HepG2 (cell line): Measurements from ENCODE around the gene C22orf39. TPM values are rescaled to one million over a fixed set of nuclear protein-coding genes. Genes with fewer than 3 reads are reported as not detected.

Experiments
- FOXP4 ChIP-seq: sonication (generic); formaldehyde crosslinking; IDR thresholded peaks from 2 replicates; pipeline ENCODE4 v1.4.0; 2020; ENCODE audit warnings: missing genetic modification reagents
- GMEB2 ChIP-seq: IDR thresholded peaks from 2 replicates; pipeline ENCODE4 v1.6.1; 2016; ENCODE audit warnings: missing biosample characterization, missing genetic modification reagents, low read depth
- MBNL3 ChIP-seq: fragments of 250-450 bp; sonication (Bioruptor Pico); conservative IDR thresholded peaks from 2 replicates; pipeline ENCODE4 v1.8.0; 2022; ENCODE audit warnings: mild to moderate bottlenecking, inconsistent platforms
- MZF1 ChIP-seq: sonication (generic); formaldehyde crosslinking; IDR thresholded peaks from 2 replicates; pipeline ENCODE4 v1.8.1; 2023; ENCODE audit warnings: mild to moderate bottlenecking, missing genetic modification reagents, borderline replicate concordance
- NFYC ChIP-seq: IDR thresholded peaks from 2 replicates; pipeline ENCODE4 v1.6.1; 2016; ENCODE audit warnings: missing genetic modification reagents, missing compliant biosample characterization
- PHF8 ChIP-seq: sonication (generic); formaldehyde crosslinking; IDR thresholded peaks from 2 replicates; pipeline ENCODE4 v1.5.0; 2020; ENCODE audit warnings: missing genetic modification reagents
- SMAD1 ChIP-seq: sonication (generic); formaldehyde crosslinking; IDR thresholded peaks from 2 replicates; pipeline ENCODE4 v1.4.0; 2020; ENCODE audit warnings: missing genetic modification reagents, low read depth, mild to moderate bottlenecking, borderline replicate concordance
- TERF1 ChIP-seq: sonication (generic); formaldehyde crosslinking; IDR thresholded peaks from 2 replicates; pipeline ENCODE4 v1.8.0; 2022; ENCODE audit warnings: mild to moderate bottlenecking, missing genetic modification reagents, moderate library complexity
- TSC22D2 ChIP-seq: sonication (generic); formaldehyde crosslinking; IDR thresholded peaks from 2 replicates; pipeline ENCODE4 v1.5.1; 2020; ENCODE audit warnings: missing genetic modification reagents, mild to moderate bottlenecking, borderline replicate concordance
- USF2 ChIP-seq, 2 experiments: sonication (generic) in 1 of 2; formaldehyde crosslinking in 1 of 2; IDR thresholded peaks; 2 replicates each; pipeline versions ENCODE4 v1.5.1 to v1.6.1; 2011 to 2020; ENCODE audit warnings: borderline replicate concordance in 1 of 2, low read depth in 1 of 2, low read length in 1 of 2, mild to moderate bottlenecking in 1 of 2, missing genetic modification reagents in 1 of 2, moderate library complexity in 1 of 2
- ZBTB14 ChIP-seq: sonication (generic); formaldehyde crosslinking; IDR thresholded peaks from 2 replicates; pipeline ENCODE4 v1.4.0; 2020; ENCODE audit warnings: missing genetic modification reagents
- ZBTB21 ChIP-seq: sonication (generic); formaldehyde crosslinking; IDR thresholded peaks from 2 replicates; pipeline ENCODE4 v1.4.0; 2020; ENCODE audit warnings: missing genetic modification reagents
- ZNF33A ChIP-seq: sonication (generic); formaldehyde crosslinking; IDR thresholded peaks from 2 replicates; pipeline ENCODE4 v1.5.1; 2020; ENCODE audit warnings: missing genetic modification reagents, mild to moderate bottlenecking, moderate library complexity, borderline replicate concordance
- ZNF556 ChIP-seq: sonication (generic); formaldehyde crosslinking; IDR thresholded peaks from 2 replicates; pipeline ENCODE4 v1.4.0; 2020; ENCODE audit warnings: mild to moderate bottlenecking, missing genetic modification reagents, borderline replicate concordance
- ZNF691 ChIP-seq: sonication (generic); formaldehyde crosslinking; IDR thresholded peaks from 2 replicates; pipeline ENCODE4 v1.4.0; 2020; ENCODE audit warnings: missing genetic modification reagents, low read depth, mild to moderate bottlenecking, borderline replicate concordance
- ZNF724P ChIP-seq: sonication (generic); formaldehyde crosslinking; IDR thresholded peaks from 2 replicates; pipeline ENCODE4 v1.8.0; 2022; ENCODE audit warnings: missing genetic modification reagents, borderline replicate concordance
- ZNF75D ChIP-seq: sonication (generic); formaldehyde crosslinking; IDR thresholded peaks from 2 replicates; pipeline ENCODE4 v1.8.1; 2023; ENCODE audit warnings: missing genetic modification reagents, mild to moderate bottlenecking, borderline replicate concordance
- ZNF850 ChIP-seq: sonication (generic); formaldehyde crosslinking; conservative IDR thresholded peaks from 2 replicates; pipeline ENCODE4 v1.9.0; 2021; ENCODE audit warnings: mild to moderate bottlenecking, missing genetic modification reagents
- polyA plus RNA-seq, 8 experiments: library from polyadenylated mRNA; depleted of rRNA in 3 of 8; stranded (reverse) in 7 of 8; unstranded in 1 of 8; fragments of >200 nt; fragmentation: Illumina TruSeq in 4 of 8; extraction: Trizol in 4 of 8; gene quantifications; 2 replicates each; pipeline versions ENCODE4 v1.2.1 to v1.2.3, GENCODE V29; 2011 to 2016; ENCODE audit warnings: low read depth in 4 of 8, missing spikeins in 1 of 8, mixed read lengths in 1 of 8; ENCODE audit not compliant: insufficient read depth in 1 of 8
- total RNA-seq, 5 experiments: library from RNA; depleted of rRNA; stranded (reverse); fragments of >200 nt; fragmentation: Illumina TruSeq; extraction: Trizol; gene quantifications; 2 replicates each; pipeline ENCODE4 v1.2.3, GENCODE V29; 2016; ENCODE audit warnings: low read depth in 1 of 5

Gene C22orf39
- total and polyA plus RNA-seq, 2 of the 13 experiments (the other 11 are each of a cell fraction or from before 2014, with no cell fraction given), result 23.4 to 26.4 TPM

GRCh38 chr22:19432133-19432851 is 15.2 kb downstream of the C22orf39 start, which contains the start of gene MRPL40 (continued):
- TF ChIP-seq ZNF33A, result no peak
- TF ChIP-seq TERF1 (CRISPR knock-in tag), result no peak
- TF ChIP-seq ZBTB21 (CRISPR knock-in tag), result peak; percentile 51; the same call in 1 of the 2 replicates
- TF ChIP-seq TSC22D2 (CRISPR knock-in tag), result peak; percentile 91
- no peak for TF ChIP-seq ZNF75D
- TF ChIP-seq FOXP4 (CRISPR knock-in tag), result peak; percentile 71
- peak; percentile 94; the same call in 1 of the 2 replicates for TF ChIP-seq ZNF691
- no peak for TF ChIP-seq MBNL3 (CRISPR knock-in tag)
- TF ChIP-seq ZNF850 (CRISPR knock-in tag), result no peak
- no peak for TF ChIP-seq USF2 (IDR thresholded peaks at IDR 0.05; ENCODE audit: low read depth, low read length)
- TF ChIP-seq USF2 (CRISPR knock-in tag; IDR thresholded peaks at IDR 0.05; ENCODE audit: borderline replicate concordance), result peak; percentile 49; the same call in 1 of the 2 replicates
- peak; percentile 78 for TF ChIP-seq ZNF556
- peak; percentile 91 for TF ChIP-seq ZBTB14
- TF ChIP-seq SMAD1 (CRISPR knock-in tag), result no peak
- TF ChIP-seq PHF8, result peak; percentile 95
- peak; percentile 96; the same call in 1 of the 2 replicates for TF ChIP-seq ZNF724P
- TF ChIP-seq MZF1 (CRISPR knock-in tag), result peak; percentile 16; the same call in 1 of the 2 replicates
- TF ChIP-seq GMEB2 (CRISPR knock-in tag), result peak; percentile 89
- peak; percentile 65 for TF ChIP-seq NFYC (CRISPR knock-in tag)
